Hepatocyte (in vitro differentiated cells): ENCODE results near the gene RAB19. TPM values are rescaled to one million over a fixed set of nuclear protein-coding genes. Genes with fewer than 3 reads are reported as not detected.

Source experiments
- DNase-seq: peaks from one replicate; pipeline ENCODE4 v3.0.0-alpha.2; 2016; ENCODE audit warnings: low spot score
- H2AFZ ChIP-seq: fragments of 200-600 bp; sonication (generic); 2 replicates; pipeline ENCODE4 v1.6.0; 2016; ENCODE audit warnings: antibody characterized with exemption, mild to moderate bottlenecking
- H3K27ac ChIP-seq: fragments of 200-600 bp; sonication (generic); 2 replicates; pipeline ENCODE4 v1.5.1; 2016; ENCODE audit warnings: mild to moderate bottlenecking
- H3K27me3 ChIP-seq: fragments of 200-600 bp; sonication (generic); 2 replicates; pipeline ENCODE4 v1.6.1; 2016
- H3K36me3 ChIP-seq: fragments of 200-600 bp; sonication (generic); replicated peaks from 2 replicates; pipeline ENCODE4 v1.5.1; 2016; ENCODE audit warnings: low read depth; ENCODE audit not compliant: insufficient read depth
- H3K4me1 ChIP-seq: fragments of 200-600 bp; sonication (generic); 2 replicates; pipeline ENCODE4 v1.5.1; 2016; ENCODE audit warnings: mild to moderate bottlenecking, moderate library complexity; ENCODE audit not compliant: insufficient read depth
- H3K4me2 ChIP-seq: fragments of 200-600 bp; sonication (generic); 2 replicates; pipeline ENCODE4 v1.6.0; 2016
- H3K4me3 ChIP-seq: fragments of 200-600 bp; sonication (generic); 2 replicates; pipeline ENCODE4 v1.5.1; 2016; ENCODE audit warnings: mild to moderate bottlenecking
- H3K79me2 ChIP-seq: fragments of 200-600 bp; sonication (generic); 2 replicates; pipeline ENCODE4 v1.6.0; 2017; ENCODE audit warnings: mild to moderate bottlenecking
- H3K9me2 ChIP-seq: fragments of 200-600 bp; sonication (generic); replicated peaks from 2 replicates; pipeline ENCODE4 v1.6.0; 2017; ENCODE audit warnings: mild to moderate bottlenecking; ENCODE audit not compliant: insufficient read depth
- H3K9me3 ChIP-seq: fragments of 200-600 bp; sonication (generic); 2 replicates; pipeline ENCODE4 v1.5.1; 2016; ENCODE audit warnings: low read depth, mild to moderate bottlenecking
- H4K20me1 ChIP-seq: fragments of 200-600 bp; sonication (generic); 2 replicates; pipeline ENCODE4 v1.6.0; 2016; ENCODE audit warnings: mild to moderate bottlenecking; ENCODE audit not compliant: insufficient read depth, poor library complexity, severe bottlenecking
- EZH2 ChIP-seq: fragments of 200-600 bp; sonication (generic); IDR thresholded peaks from 2 replicates; pipeline ENCODE4 v1.6.1; 2016; ENCODE audit warnings: antibody characterized with exemption, mild to moderate bottlenecking, borderline replicate concordance
- EZH2phosphoT487 ChIP-seq: fragments of 200-600 bp; sonication (generic); IDR thresholded peaks from one replicate; pipeline ENCODE4 v1.6.1; 2018; ENCODE audit warnings: antibody characterized with exemption, mild to moderate bottlenecking, low read depth, moderate library complexity; ENCODE audit not compliant: unreplicated experiment, severe bottlenecking
- WGBS: methylation state at CpG from one replicate; pipeline ENCODE4 v1.1.6; 2016; ENCODE audit warnings: low lambda C conversion rate; ENCODE audit errors: missing lambda C conversion rate; 5-methylcytosine and 5-hydroxymethylcytosine counted together
- polyA plus RNA-seq: library from polyadenylated mRNA; unstranded; fragments of >200 nt; fragmentation: Nextera tagmentation; extraction: Ambion mirVana; gene quantifications from 2 replicates; pipeline ENCODE4 v1.2.1, GENCODE V29; 2016
- total RNA-seq: library from RNA; depleted of rRNA; stranded (reverse); fragments of >200 nt; gene quantifications from 2 replicates; pipeline ENCODE4 v1.2.3, GENCODE V29; 2014
- TF ChIP-seq, protein P1 (sequence below): fragments of 200-600 bp; sonication (generic); IDR thresholded peaks from 2 replicates; pipeline ENCODE4 v1.5.1; 2016; ENCODE audit warnings: antibody characterized with exemption, mild to moderate bottlenecking; ENCODE audit not compliant: poor library complexity

The RAB19 gene
- total and polyA plus RNA-seq, 2 experiments from 2014 or later, result 1.3 to 4.2 TPM

DNA sequence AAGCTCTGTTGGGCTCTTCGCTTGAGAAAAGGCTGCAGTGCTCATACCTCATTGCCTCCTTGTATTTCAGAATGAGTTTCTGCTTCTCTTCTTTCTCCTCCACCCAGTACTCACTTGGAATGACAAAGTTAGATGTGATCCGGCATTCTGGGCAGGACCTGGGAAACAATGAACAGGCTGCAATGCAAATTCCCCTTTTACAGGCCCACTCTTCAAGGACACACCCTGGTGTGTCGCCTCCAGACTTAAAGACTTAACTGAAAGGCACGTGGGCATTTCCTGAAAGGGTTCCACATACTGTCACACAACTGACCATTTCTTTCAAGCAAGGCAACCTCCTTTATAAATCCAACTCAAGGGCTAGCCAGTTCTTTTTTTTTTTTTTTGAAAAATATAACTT is 51.9 kb downstream of the RAB19 start:
- Histone ChIP-seq H3K27ac (no peak overlapping the region), H4K20me1 (no peaks in the 10 kb centered on the region), H3K9me2 (no peaks in the 10 kb centered on the region), H3K4me3 (no peak overlapping the region), H3K4me2 (no peak overlapping the region), H3K79me2 (peaks cover 13% of the 10 kb centered on the region), H3K36me3 (no peaks in the 10 kb centered on the region), H3K27me3 (no peaks in the 10 kb centered on the region), H2AFZ (no peak overlapping the region), H3K4me1 (no peaks in the 10 kb centered on the region), H3K9me3 (no peaks in the 10 kb centered on the region)
- no peak for DNase-seq
- WGBS, result 75% methylated on average over 4 of the region's 4 CpGs
- TF ChIP-seq EZH2 (no peak), EZH2phosphoT487 (no peak)
- TF ChIP-seq, protein P1, sequence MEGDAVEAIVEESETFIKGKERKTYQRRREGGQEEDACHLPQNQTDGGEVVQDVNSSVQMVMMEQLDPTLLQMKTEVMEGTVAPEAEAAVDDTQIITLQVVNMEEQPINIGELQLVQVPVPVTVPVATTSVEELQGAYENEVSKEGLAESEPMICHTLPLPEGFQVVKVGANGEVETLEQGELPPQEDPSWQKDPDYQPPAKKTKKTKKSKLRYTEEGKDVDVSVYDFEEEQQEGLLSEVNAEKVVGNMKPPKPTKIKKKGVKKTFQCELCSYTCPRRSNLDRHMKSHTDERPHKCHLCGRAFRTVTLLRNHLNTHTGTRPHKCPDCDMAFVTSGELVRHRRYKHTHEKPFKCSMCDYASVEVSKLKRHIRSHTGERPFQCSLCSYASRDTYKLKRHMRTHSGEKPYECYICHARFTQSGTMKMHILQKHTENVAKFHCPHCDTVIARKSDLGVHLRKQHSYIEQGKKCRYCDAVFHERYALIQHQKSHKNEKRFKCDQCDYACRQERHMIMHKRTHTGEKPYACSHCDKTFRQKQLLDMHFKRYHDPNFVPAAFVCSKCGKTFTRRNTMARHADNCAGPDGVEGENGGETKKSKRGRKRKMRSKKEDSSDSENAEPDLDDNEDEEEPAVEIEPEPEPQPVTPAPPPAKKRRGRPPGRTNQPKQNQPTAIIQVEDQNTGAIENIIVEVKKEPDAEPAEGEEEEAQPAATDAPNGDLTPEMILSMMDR, result no peak

GRCh38 chr7:140456551-140457051 is 52.7 kb downstream of the RAB19 start:
- Histone ChIP-seq H3K27me3 (no peaks in the 10 kb centered on the region), H3K79me2 (peaks cover 15% of the 10 kb centered on the region), H4K20me1 (no peaks in the 10 kb centered on the region), H3K4me1 (no peaks in the 10 kb centered on the region), H3K36me3 (no peaks in the 10 kb centered on the region), H2AFZ (no peak overlapping the region), H3K4me3 (no peak overlapping the region), H3K9me3 (no peaks in the 10 kb centered on the region), H3K9me2 (no peaks in the 10 kb centered on the region), H3K4me2 (no peak overlapping the region), H3K27ac (no peak overlapping the region)
- WGBS, result 88% methylated on average over 9 of the region's 9 CpGs
- DNase-seq, result no peak
- TF ChIP-seq EZH2phosphoT487, result no peak
- TF ChIP-seq, protein P1, result no peak
- TF ChIP-seq EZH2, result no peak

GRCh38 chr7:140458201-140458600 is 54.3 kb downstream of the RAB19 start:
- H3K36me3 ChIP-seq, result peaks cover 2% of the 10 kb centered on the region

More at GRCh38 chr7:140458201-140458600, 54.3 kb downstream of the RAB19 start:
- Histone ChIP-seq H3K9me3 (no peaks in the 10 kb centered on the region), H2AFZ (no peak overlapping the region), H3K27ac (no peak overlapping the region), H4K20me1 (no peaks in the 10 kb centered on the region), H3K79me2 (peaks cover 24% of the 10 kb centered on the region), H3K4me1 (no peaks in the 10 kb centered on the region), H3K27me3 (no peaks in the 10 kb centered on the region), H3K4me2 (no peak overlapping the region), H3K4me3 (no peak overlapping the region), H3K9me2 (no peaks in the 10 kb centered on the region)
- WGBS, result 98% methylated on average over 3 of the region's 3 CpGs
- TF ChIP-seq, protein P1, result no peak
- TF ChIP-seq EZH2 (no peak), EZH2phosphoT487 (no peak)
- no peak for DNase-seq
